Activated CD4-positive, alpha-beta T cell treated with anti-CD3 and anti-CD28 coated beads, Interleukin-2, amount 10 ng/mL, durations not matched to agents 7 days and 5 days (primary cell): Measurements from ENCODE around the gene TTC6. TPM values are rescaled to one million over a fixed set of nuclear protein-coding genes. Genes with fewer than 3 reads are reported as not detected.

Experiments
- CTCF ChIA-PET: fragments of 350-600 bp; sonication (Branson Sonifier 250); formaldehyde crosslinking; loops from one replicate; lab custom pipeline; 2021; ENCODE audit warnings: antibody characterized with exemption; lab: Charles Lee
- POLR2A ChIA-PET: fragments of 350-600 bp; sonication (Branson Sonifier 250); formaldehyde crosslinking; loops from one replicate; lab custom pipeline; 2021; ENCODE audit warnings: antibody characterized with exemption; lab: Charles Lee
- DNase-seq: peaks from one replicate; pipeline ENCODE4 v3.0.0-alpha.2; 2020
- H3K27ac Mint-ChIP-seq: one replicate; pipeline ENCODE4 v1.8.0; 2021; ENCODE audit warnings: mild to moderate bottlenecking, moderate library complexity, mixed read lengths
- H3K27me3 Mint-ChIP-seq: one replicate; pipeline ENCODE4 v1.8.0; 2021; ENCODE audit warnings: mixed read lengths
- H3K36me3 Mint-ChIP-seq: one replicate; pipeline ENCODE4 v1.8.0; 2021; ENCODE audit warnings: low read depth, mixed read lengths
- H3K4me1 Mint-ChIP-seq: one replicate; pipeline ENCODE4 v1.8.0; 2021; ENCODE audit warnings: mixed read lengths
- H3K4me3 Mint-ChIP-seq: one replicate; pipeline ENCODE4 v1.8.0; 2021; ENCODE audit warnings: mild to moderate bottlenecking, moderate library complexity, mixed read lengths
- H3K9me3 Mint-ChIP-seq: one replicate; pipeline ENCODE4 v1.8.0; 2021; ENCODE audit warnings: mixed read lengths
- total RNA-seq, 2 experiments: library from RNA; stranded (reverse); gene quantifications; one replicate each; pipeline ENCODE4 v1.2.3, GENCODE V29; 2021

Gene TTC6
- total RNA-seq, 2 experiments from 2014 or later: not detected

DNA sequence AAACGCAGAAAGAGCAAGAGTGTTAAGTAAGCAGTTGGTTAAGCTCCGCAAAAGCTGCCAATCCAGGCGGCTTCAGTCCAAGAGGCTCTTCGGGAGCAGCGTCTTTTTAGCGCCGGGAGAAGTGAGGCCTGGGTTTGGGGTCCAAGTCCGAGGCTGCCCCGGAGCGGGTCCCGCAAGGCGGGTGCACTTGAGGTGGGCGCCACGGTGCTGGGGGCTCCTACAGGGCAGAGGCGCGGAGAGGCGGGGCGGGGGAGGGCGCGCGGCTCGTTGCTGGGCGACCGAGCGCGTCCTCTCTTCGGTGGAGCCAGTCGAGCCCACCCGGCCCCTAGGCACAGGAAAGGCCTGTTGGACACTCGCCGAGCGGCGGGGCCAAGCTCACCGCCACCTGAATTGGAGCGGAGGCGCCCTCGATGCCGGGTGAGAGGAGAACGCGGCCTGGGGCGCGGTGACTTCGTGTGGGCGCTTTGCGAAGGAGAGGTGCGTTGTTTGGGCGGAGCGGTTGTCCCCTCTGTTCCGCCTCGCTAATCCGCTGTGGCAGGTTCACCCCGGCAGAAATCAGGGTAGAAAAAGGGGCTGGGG lies 15.6 kb downstream of the TTC6 start:
- H3K27me3 Mint-ChIP-seq: peaks cover 9% of the 10 kb centered on the region
- ChIA-PET POLR2A (no interaction called here), CTCF (no interaction called here)
- no peaks in the 10 kb centered on the region for H3K4me1 Mint-ChIP-seq
- H3K4me3 Mint-ChIP-seq: no peak overlapping the region
- no peak overlapping the region for H3K27ac Mint-ChIP-seq
- no peak for DNase-seq
- H3K9me3 Mint-ChIP-seq: peaks cover 15% of the 10 kb centered on the region
- H3K36me3 Mint-ChIP-seq: peaks cover 2% of the 10 kb centered on the region

DNA sequence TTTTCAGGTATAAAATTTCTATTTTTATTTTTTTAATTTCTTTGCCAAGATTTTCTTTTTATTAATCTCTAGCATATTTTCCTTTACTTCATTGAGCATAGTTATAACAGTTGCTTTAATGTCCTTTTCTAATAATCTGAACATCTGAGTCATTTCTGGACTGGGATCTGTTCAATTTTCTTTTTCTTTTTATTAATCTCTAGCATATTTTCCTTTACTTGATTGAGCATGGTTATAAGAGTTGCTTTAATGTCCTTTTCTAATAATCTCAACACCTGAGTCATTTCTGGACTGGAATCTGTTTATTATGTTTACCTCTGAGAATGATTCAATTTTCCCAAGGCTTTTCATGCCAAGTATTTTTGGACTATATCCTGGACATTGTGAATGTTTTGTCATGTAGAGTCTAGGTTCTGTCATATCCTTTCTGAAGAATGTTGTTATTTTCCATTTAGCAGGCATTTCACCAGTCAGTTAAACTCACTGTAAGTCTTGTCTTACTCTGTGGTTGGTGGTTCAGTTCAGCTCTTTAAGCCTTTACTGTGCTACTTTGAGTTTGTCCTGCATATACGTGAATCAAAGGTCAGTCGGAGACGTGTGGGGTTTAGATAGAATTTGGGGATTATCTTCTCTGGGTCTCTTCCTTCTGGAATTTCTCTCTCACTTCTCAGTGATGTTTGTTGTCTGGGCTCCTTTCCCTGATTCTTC lies 20.3 kb downstream of the TTC6 start:
- H3K9me3 Mint-ChIP-seq: peaks cover 16% of the 10 kb centered on the region
- H3K4me1 Mint-ChIP-seq: no peaks in the 10 kb centered on the region
- peaks cover 8% of the 10 kb centered on the region for H3K27me3 Mint-ChIP-seq
- H3K4me3 Mint-ChIP-seq: no peak overlapping the region
- ChIA-PET CTCF (no interaction called here), POLR2A (no interaction called here)
- no peak for DNase-seq
- peaks cover 2% of the 10 kb centered on the region for H3K36me3 Mint-ChIP-seq
- no peak overlapping the region for H3K27ac Mint-ChIP-seq

DNA sequence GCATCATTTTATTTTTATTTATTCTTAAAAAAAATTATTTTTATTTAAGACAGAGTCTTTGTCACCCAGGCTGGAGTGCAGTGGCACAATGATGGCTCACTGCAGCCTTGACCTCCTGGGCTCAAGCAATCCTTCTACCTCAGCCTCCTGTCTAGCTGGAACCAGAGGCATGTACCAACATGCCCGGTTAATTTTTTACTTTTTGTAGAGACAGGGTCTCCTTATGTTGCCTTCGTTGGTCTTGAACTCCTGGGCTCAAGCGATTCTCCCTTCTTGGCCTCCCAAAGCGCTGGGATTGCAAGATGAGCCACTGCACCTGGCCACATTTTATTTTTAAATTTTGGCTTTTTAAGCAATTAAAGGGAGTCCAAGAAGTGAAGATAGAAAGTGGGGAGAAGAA lies 21.4 kb downstream of the TTC6 start:
- CTCF ChIA-PET: no interaction called here
- Mint-ChIP-seq H3K9me3 (peaks cover 12% of the 10 kb centered on the region), H3K36me3 (no peaks in the 10 kb centered on the region), H3K27ac (no peak overlapping the region), H3K4me3 (no peak overlapping the region), H3K4me1 (no peaks in the 10 kb centered on the region), H3K27me3 (peaks cover 9% of the 10 kb centered on the region)
- DNase-seq: no peak
- POLR2A ChIA-PET: no interaction called here

DNA sequence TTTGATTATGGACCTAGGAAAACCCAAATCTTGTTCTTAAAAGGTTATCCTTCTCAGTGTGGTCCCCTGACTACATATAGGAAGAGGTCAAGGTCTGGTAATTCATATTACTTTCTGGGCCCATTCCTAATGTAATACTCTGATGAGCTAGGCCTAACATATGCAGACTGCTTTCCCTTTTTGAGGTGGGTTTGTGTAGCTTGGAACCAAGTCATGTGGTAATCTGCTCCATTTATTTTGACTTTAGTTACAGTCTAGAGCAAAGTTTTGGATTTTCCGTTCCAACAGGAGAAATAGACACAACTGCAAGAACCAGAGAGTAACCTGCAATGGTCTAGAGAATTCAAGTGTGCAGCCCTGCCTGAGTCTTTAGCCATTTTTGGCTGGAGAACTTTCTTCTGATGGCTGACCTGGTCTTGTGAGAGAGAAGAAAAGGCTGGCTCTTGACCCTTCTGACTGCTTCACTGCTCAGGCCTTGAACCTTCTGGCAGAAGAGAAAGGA lies 22.5 kb downstream of the TTC6 start:
- DNase-seq: no peak
- peaks cover 10% of the 10 kb centered on the region for H3K9me3 Mint-ChIP-seq
- ChIA-PET CTCF (interaction anchor here (0.6 kb wide), 1 partner anchor 135 kb away, joined by 4 read pairs; no protein-coding TSS in a partner anchor), POLR2A (no interaction called here)
- no peak overlapping the region for H3K27ac Mint-ChIP-seq
- no peaks in the 10 kb centered on the region for H3K4me1 Mint-ChIP-seq
- peaks cover 15% of the 10 kb centered on the region for H3K27me3 Mint-ChIP-seq
- no peak overlapping the region for H3K4me3 Mint-ChIP-seq
- no peaks in the 10 kb centered on the region for H3K36me3 Mint-ChIP-seq

DNA sequence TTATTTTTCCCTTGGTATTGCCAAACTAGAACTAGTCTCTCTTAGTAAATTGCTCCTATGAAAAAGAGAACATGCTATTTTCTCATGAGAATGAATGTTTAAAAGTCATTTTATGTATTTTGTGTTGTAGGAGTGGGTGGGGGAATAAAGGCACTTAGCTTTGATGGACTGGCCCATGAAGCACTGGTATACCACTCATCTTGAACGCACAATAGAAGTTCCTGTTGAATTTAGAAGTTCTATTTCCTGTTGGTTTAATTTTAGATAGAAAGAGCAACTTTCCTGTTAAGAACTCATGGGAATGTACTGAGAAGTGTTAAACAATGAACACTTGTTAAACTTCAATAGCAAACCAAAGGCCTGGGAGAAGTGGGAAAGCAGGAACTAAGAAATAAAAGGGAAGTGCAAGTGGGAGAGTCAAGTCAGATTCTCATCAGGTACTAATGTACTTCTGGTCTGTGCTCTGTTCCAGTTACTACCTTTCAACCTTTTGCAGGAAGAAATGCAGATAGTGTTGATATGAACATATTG lies 23.1 kb downstream of the TTC6 start:
- no peak for DNase-seq
- no peak overlapping the region for H3K4me3 Mint-ChIP-seq
- ChIA-PET POLR2A (no interaction called here), CTCF (no interaction called here)
- peaks cover 21% of the 10 kb centered on the region for H3K27me3 Mint-ChIP-seq
- H3K4me1 Mint-ChIP-seq: no peaks in the 10 kb centered on the region
- no peak overlapping the region for H3K27ac Mint-ChIP-seq
- peaks cover 8% of the 10 kb centered on the region for H3K9me3 Mint-ChIP-seq
- no peaks in the 10 kb centered on the region for H3K36me3 Mint-ChIP-seq

DNA sequence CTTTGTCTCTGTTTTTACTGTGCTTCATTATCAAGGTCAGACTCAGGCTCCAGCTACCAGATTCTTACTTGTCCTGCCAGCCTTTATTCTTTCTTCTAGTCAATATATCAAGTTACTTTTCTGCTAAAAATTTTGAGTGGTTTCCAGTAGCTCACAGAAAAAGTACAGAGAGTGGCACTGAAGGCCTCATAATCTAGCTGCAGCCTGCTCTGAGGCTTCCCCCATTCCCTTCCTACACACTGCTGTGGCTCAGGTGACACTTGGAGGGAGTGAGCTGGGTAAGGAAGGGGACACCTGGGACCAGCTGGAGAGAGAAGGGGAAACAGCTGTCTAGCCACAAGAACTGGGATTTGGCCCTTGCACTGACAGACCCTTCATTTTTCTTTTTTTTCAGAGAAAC lies 25.4 kb downstream of the TTC6 start:
- H3K36me3 Mint-ChIP-seq: no peaks in the 10 kb centered on the region
- H3K27ac Mint-ChIP-seq: no peak overlapping the region
- H3K9me3 Mint-ChIP-seq: peaks cover 6% of the 10 kb centered on the region
- peaks cover 22% of the 10 kb centered on the region for H3K27me3 Mint-ChIP-seq
- CTCF ChIA-PET: interaction anchor here (0.6 kb wide), 1 partner anchor 16 kb away, joined by 3 read pairs; no protein-coding TSS in a partner anchor
- H3K4me3 Mint-ChIP-seq: no peak overlapping the region
- POLR2A ChIA-PET: no interaction called here
- no peak for DNase-seq
- H3K4me1 Mint-ChIP-seq: no peaks in the 10 kb centered on the region

DNA sequence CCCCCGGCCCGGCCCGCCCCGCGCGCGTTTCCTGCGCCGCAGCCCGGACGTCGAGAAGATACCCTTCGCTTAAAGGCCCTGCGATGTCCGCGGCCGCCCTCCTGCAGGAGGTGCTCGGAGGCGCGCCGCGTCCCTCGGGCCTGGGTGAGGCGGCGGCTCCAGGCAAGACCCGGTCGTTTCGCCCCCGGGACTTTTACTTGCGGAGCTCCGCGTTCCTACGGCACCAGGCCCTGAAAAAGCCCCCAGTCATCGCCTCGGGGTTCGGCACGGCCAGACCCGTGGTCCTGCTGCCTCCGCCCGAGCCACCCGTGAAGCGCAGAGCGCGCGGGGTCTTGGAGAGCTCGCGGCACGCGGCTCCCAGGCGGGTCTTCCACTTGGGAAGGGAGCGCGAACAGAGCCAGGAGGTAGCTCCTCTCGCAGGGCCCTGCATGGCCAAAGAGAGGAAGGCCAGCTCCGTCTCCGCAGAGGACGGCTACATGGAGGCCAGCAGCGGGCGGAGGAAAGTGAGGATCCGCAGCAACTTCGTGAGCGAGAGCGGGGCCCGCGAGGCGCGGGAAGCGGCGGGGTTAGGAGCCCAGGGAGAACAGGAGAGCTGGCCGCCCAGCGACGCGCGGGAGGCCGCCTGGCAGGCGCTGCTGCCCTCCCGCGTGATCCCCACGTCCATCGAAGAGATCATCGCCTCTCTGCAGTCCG lies 26.9 kb downstream of the TTC6 start:
- Mint-ChIP-seq H3K4me3 (no peak overlapping the region), H3K4me1 (no peaks in the 10 kb centered on the region), H3K27me3 (peaks cover 22% of the 10 kb centered on the region), H3K9me3 (no peaks in the 10 kb centered on the region), H3K36me3 (no peaks in the 10 kb centered on the region), H3K27ac (no peak overlapping the region)
- no peak for DNase-seq
- ChIA-PET POLR2A (no interaction called here), CTCF (interaction anchor here (1.1 kb wide), 1 partner anchor 17 kb away, joined by 3 read pairs; no protein-coding TSS in a partner anchor)

DNA sequence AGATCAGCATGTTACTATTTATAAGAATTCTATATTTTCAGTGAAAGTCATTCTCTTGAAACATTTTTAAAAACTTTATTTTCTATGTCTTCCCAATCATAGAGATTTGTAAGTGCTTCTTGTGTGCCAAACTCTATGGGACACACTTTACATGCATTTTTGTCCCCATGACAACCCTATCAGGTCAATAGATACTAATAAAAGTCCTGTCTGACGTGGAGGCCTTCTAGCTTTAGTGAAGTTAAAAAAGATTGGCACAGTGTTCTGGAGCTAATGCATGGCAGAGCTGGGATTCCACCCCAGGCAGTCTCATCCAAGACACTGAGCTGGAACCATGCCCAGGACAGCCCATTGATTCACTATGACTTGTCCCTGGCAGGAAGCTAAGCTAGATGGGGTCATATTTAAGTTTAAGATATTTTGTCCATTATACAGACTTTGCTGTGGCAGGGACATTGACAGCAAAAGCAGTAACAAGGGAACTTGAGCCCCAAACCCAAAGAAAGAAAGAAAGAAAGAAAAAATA lies 28.1 kb downstream of the TTC6 start:
- ChIA-PET POLR2A (no interaction called here), CTCF (no interaction called here)
- peaks cover 22% of the 10 kb centered on the region for H3K27me3 Mint-ChIP-seq
- H3K27ac Mint-ChIP-seq: no peak overlapping the region
- no peak for DNase-seq
- peaks cover 2% of the 10 kb centered on the region for H3K9me3 Mint-ChIP-seq
- no peaks in the 10 kb centered on the region for H3K36me3 Mint-ChIP-seq
- H3K4me1 Mint-ChIP-seq: no peaks in the 10 kb centered on the region
- no peak overlapping the region for H3K4me3 Mint-ChIP-seq

DNA sequence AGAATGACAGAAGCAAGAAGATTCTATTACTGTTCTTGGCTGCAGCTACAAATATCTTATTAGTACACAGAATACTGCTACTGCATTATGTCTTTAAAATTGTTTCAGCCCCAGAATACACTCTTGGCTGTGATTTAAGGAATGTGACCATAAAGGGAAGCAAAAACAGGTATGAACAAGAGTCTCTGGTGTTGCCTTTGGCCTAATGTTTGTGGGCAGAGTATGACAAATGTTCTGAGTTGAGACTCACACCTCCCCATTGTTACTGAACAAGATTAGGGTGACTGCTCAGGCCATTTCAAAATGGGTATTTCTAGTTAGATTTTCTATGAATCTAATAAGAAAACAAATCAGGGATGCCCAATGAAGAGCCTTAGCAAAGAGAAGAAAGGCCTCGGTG lies 28.5 kb downstream of the TTC6 start:
- Mint-ChIP-seq H3K4me1 (no peaks in the 10 kb centered on the region), H3K27me3 (peaks cover 22% of the 10 kb centered on the region), H3K36me3 (no peaks in the 10 kb centered on the region), H3K27ac (no peak overlapping the region), H3K9me3 (peaks cover 2% of the 10 kb centered on the region), H3K4me3 (no peak overlapping the region)
- DNase-seq: no peak
- CTCF ChIA-PET: no interaction called here
- POLR2A ChIA-PET: no interaction called here

DNA sequence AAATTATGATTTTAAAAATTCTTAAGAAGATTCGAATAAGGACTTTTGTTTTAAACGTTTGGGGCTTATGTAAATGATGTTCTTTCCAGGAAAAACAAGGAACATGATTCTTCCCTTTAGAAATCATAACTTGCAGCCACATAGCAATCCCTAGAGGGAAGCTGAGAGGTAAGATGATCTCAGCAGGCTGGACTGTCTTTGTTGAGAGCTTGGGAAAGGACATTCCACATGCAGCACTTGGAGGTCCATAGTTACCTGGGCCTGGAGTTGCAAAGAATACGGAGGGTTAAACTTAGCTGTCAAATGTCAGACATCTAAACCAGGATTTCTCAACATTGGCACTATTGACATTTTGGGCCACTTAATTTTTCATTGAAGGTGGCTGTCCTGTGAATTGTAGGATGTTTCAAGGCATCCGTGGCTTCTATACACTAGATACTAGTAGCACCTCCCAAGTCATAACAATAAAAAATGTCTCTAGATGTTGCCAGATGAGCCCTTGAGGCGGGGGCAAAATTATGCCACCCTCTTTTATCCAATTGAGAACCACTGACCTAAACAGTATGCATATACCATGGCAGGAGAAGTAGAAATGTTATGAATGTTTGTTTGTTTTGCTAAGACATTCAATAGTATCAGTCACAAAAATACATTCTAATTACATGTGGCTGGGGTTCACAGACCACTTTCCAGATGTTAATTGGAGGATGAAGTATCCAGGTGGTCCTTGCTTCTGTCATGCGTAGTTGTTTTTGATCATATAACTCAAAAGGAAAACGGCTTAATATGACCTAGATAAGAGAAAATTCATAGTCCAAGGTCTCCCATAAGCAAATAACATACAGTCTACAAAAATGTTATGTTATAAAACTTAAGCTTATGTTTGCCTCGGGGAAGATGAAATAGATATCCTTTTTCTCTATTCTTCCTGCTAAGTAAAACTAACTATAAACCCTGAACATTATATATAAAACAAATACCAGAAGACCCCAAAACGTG lies 30.5 kb downstream of the TTC6 start:
- Mint-ChIP-seq H3K36me3 (no peaks in the 10 kb centered on the region), H3K9me3 (peaks cover 4% of the 10 kb centered on the region), H3K27me3 (peaks cover 19% of the 10 kb centered on the region), H3K4me1 (no peaks in the 10 kb centered on the region), H3K4me3 (no peak overlapping the region), H3K27ac (no peak overlapping the region)
- POLR2A ChIA-PET: no interaction called here
- CTCF ChIA-PET: interaction anchor here (0.6 kb wide), 1 partner anchor 18 kb away, joined by 3 read pairs; no protein-coding TSS in a partner anchor
- no peak for DNase-seq

DNA sequence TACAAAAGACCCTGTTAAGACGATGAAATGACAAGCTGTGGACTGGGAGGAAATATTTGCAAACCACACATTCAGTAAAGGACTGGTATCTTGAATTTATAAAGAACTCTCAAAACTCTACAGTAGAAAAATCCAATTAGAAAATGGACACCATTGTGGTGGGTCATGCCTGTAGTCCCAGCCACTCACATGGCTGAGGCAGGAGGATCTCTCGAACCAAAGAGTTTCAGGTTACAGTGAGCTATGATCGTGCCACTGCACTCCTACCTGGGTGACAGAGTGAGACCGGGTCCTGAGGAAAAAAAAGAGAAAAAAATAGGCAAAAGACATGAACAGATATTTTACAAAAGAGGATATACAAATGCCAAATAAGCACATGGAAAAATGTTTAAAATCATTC lies 41.9 kb downstream of the TTC6 start:
- H3K36me3 Mint-ChIP-seq: no peaks in the 10 kb centered on the region
- no peak overlapping the region for H3K27ac Mint-ChIP-seq
- no peak for DNase-seq
- CTCF ChIA-PET: no interaction called here
- peaks cover 2% of the 10 kb centered on the region for H3K9me3 Mint-ChIP-seq
- POLR2A ChIA-PET: no interaction called here
- H3K27me3 Mint-ChIP-seq: no peaks in the 10 kb centered on the region
- H3K4me3 Mint-ChIP-seq: no peak overlapping the region
- H3K4me1 Mint-ChIP-seq: no peaks in the 10 kb centered on the region

DNA sequence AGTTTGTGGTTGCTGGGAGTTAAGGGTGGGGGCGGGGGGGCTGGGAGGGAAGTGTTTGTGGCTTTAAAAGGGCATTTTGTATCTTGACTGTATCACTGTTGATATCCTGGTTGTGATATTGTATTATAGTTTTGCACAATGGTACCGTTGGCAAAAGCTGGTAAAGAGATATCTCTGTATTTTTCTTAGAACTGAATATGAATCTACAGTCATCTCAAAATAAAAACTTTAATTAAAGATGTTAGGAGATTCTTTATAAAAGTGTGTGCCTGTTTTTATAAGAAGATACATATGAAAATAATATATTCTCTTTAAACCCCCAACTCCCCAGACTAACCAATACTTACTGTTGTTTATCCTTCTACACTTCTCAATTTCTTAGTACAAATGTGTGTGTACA lies 43.2 kb downstream of the TTC6 start:
- peaks cover 2% of the 10 kb centered on the region for H3K9me3 Mint-ChIP-seq
- H3K27me3 Mint-ChIP-seq: no peaks in the 10 kb centered on the region
- POLR2A ChIA-PET: no interaction called here
- H3K4me3 Mint-ChIP-seq: no peak overlapping the region
- H3K27ac Mint-ChIP-seq: no peak overlapping the region
- no peaks in the 10 kb centered on the region for H3K36me3 Mint-ChIP-seq
- CTCF ChIA-PET: no interaction called here
- DNase-seq: no peak
- H3K4me1 Mint-ChIP-seq: no peaks in the 10 kb centered on the region
